ENCODE measurements around the gene C7orf25.

The C7orf25 gene

GRCh38 chr7:42945821-42946626, 34.2 kb upstream of the C7orf25 start:
- no peaks in the 10 kb centered on the region for H4K20me1 ChIP-seq
- H3K4me2 ChIP-seq = peak overlapping the region; percentile 60
- no peaks in the 10 kb centered on the region for H3K27me3 ChIP-seq
- TF ChIP-seq Cebpa-rat (IDR thresholded peaks at IDR 0.05) = no peak
- H3K27ac ChIP-seq = peak overlapping the region; percentile 27; the same call in 1 of the 2 replicates
- no peaks in the 10 kb centered on the region for H3K9me3 ChIP-seq
- H3K9ac ChIP-seq = peak overlapping the region; percentile 50; the same call in 1 of the 2 replicates
- no peaks in the 10 kb centered on the region for H3K36me3 ChIP-seq
- peaks cover 12% of the 10 kb centered on the region for H3K4me1 ChIP-seq
- H3K4me3 ChIP-seq = no peak overlapping the region

- no peak overlapping the region for H3K27ac ChIP-seq
- peaks cover 34% of the 10 kb centered on the region for H3K36me3 ChIP-seq
- no peaks in the 10 kb centered on the region for H3K9me3 ChIP-seq
- no peak for TF ChIP-seq Cebpa-rat (IDR thresholded peaks at IDR 0.05)
- H3K9ac ChIP-seq = no peak overlapping the region
- H3K4me1 ChIP-seq = peaks cover 10% of the 10 kb centered on the region
- no peaks in the 10 kb centered on the region for H3K27me3 ChIP-seq
- no peaks in the 10 kb centered on the region for H4K20me1 ChIP-seq
- no peak overlapping the region for H3K4me3 ChIP-seq
- H3K4me2 ChIP-seq = no peak overlapping the region
Observed at GRCh38 chr7:42940985-42941847, 29.3 kb upstream of the C7orf25 start.

- Histone ChIP-seq H3K9me3 (no peaks in the 10 kb centered on the region), H4K20me1 (no peaks in the 10 kb centered on the region), H3K27ac (no peak overlapping the region), H3K4me2 (no peak overlapping the region), H3K9ac (no peak overlapping the region), H3K4me1 (no peaks in the 10 kb centered on the region), H3K36me3 (peaks cover 49% of the 10 kb centered on the region), H3K27me3 (no peaks in the 10 kb centered on the region), H3K4me3 (no peak overlapping the region)
- TF ChIP-seq Cebpa-rat (IDR thresholded peaks at IDR 0.05) = no peak
Observed at GRCh38 chr7:42939457-42940240, 27.8 kb upstream of the C7orf25 start.

GRCh38 chr7:42935861-42936260, 24.0 kb upstream of the C7orf25 start:
- Histone ChIP-seq H3K9ac (no peak overlapping the region), H3K4me3 (no peak overlapping the region), H3K9me3 (no peaks in the 10 kb centered on the region), H3K4me2 (no peak overlapping the region), H3K36me3 (peaks cover 49% of the 10 kb centered on the region), H3K27ac (no peak overlapping the region), H3K4me1 (peaks cover 18% of the 10 kb centered on the region), H3K27me3 (no peaks in the 10 kb centered on the region), H4K20me1 (peaks cover 9% of the 10 kb centered on the region)
- TF ChIP-seq Cebpa-rat (IDR thresholded peaks at IDR 0.05) = no peak

GRCh38 chr7:42934291-42934690, 22.4 kb upstream of the C7orf25 start:
- no peak overlapping the region for H3K9ac ChIP-seq
- H3K4me3 ChIP-seq = no peak overlapping the region
- H3K4me1 ChIP-seq = peaks cover 34% of the 10 kb centered on the region
- H3K4me2 ChIP-seq = peak overlapping the region; percentile 93
- no peak overlapping the region for H3K27ac ChIP-seq
- peaks cover 38% of the 10 kb centered on the region for H3K36me3 ChIP-seq
- no peaks in the 10 kb centered on the region for H3K27me3 ChIP-seq
- no peak for TF ChIP-seq Cebpa-rat (IDR thresholded peaks at IDR 0.05)
- H4K20me1 ChIP-seq = peaks cover 25% of the 10 kb centered on the region
- no peaks in the 10 kb centered on the region for H3K9me3 ChIP-seq

GRCh38 chr7:42932811-42933591, 21.1 kb upstream of the C7orf25 start:
- H3K4me1 ChIP-seq = peaks cover 46% of the 10 kb centered on the region
- TF ChIP-seq Cebpa-rat (IDR thresholded peaks at IDR 0.05) = no peak
- peaks cover 38% of the 10 kb centered on the region for H4K20me1 ChIP-seq
- H3K27ac ChIP-seq = peak overlapping the region; percentile 90
- no peaks in the 10 kb centered on the region for H3K27me3 ChIP-seq
- H3K4me3 ChIP-seq = peak overlapping the region; percentile 99
- peaks cover 27% of the 10 kb centered on the region for H3K36me3 ChIP-seq
- H3K4me2 ChIP-seq = peak overlapping the region; percentile 93
- peak overlapping the region; percentile 98 for H3K9ac ChIP-seq
- no peaks in the 10 kb centered on the region for H3K9me3 ChIP-seq

- Histone ChIP-seq H3K4me2 (peak within 1 kb of the TSS; percentile 93), H3K9me3 (no peaks in the 10 kb centered on the region), H4K20me1 (peaks cover 47% of the 10 kb centered on the region), H3K4me1 (peaks cover 48% of the 10 kb centered on the region), H3K9ac (peak within 1 kb of the TSS; percentile 98), H3K36me3 (peaks cover 32% of the 10 kb centered on the region), H3K4me3 (peak within 1 kb of the TSS; percentile 99), H3K27me3 (no peaks in the 10 kb centered on the region), H3K27ac (peak within 1 kb of the TSS; percentile 90)
- TF ChIP-seq Cebpa-rat (IDR thresholded peaks at IDR 0.05) = no peak
Observed at GRCh38 chr7:42931834-42932651, 20.2 kb upstream of the C7orf25 start, which contains the start of the genes MRPL32 and PSMA2. Gene MRPL32 (plus strand): TSS chr7:42932376. CDS start chr7:42932387, 11 bp downstream. Gene PSMA2 (minus strand): TSS chr7:42932174. CDS start chr7:42932158, 16 bp downstream.

GRCh38 chr7:42931447-42931833, 19.6 kb upstream of the C7orf25 start:
- Histone ChIP-seq H3K4me3 (peak overlapping the region; percentile 99), H3K4me2 (peak overlapping the region; percentile 90), H3K27me3 (no peaks in the 10 kb centered on the region), H3K9ac (peak overlapping the region; percentile 98), H3K9me3 (no peaks in the 10 kb centered on the region), H4K20me1 (peaks cover 53% of the 10 kb centered on the region), H3K36me3 (peaks cover 32% of the 10 kb centered on the region), H3K4me1 (peaks cover 48% of the 10 kb centered on the region), H3K27ac (peak overlapping the region; percentile 90)
- no peak for TF ChIP-seq Cebpa-rat (IDR thresholded peaks at IDR 0.05)

Measured in BLaER1 (cell line).